Measurements from ENCODE around the gene PCDHGC3.

Gene PCDHGC3

DNA sequence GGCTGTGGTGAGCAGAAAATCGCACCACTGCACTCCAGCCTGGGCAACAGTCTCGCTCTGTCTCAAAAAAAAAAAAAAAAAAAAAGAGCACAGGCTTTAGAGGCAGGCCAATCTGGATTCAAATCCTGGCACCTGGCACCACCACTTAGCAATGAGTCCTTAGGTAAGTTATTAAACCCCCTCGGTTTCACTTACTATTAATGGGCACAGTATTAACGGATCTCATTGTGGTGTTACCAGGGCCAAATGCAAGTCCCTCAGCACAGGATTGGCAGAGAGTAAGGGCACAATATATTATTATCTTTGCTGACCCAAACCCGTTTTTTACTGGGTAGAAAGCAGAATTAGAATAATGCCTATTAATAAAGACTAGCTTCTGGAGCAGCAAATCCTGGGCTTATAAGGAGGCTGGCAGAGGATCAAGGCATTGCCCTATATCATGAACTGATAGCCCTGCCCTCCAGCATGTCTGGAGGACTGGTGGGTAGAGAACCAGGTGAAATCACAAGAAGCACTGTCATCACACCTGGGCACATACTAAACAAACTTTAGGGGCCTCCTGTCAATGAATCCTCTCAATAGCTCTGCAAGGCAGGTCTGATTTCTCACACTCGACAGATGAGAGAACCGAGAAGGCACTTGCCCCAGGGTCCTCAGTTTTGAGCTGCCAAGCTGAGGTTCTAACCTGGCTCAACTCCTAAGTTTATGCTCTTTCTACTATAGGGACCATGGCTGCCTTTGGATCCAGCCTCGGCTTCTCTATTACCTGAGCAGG is 30.8 kb downstream of the PCDHGC3 start:
- in situ Hi-C loops (cut with HindIII; ENCODE audit: low sequenced_read_pairs): loop anchor here (25.0 kb wide), 1 partner anchor 169 kb away; the partner anchor contains the start of genes PCDHGA1, PCDHGA2 and PCDHGA3

DNA sequence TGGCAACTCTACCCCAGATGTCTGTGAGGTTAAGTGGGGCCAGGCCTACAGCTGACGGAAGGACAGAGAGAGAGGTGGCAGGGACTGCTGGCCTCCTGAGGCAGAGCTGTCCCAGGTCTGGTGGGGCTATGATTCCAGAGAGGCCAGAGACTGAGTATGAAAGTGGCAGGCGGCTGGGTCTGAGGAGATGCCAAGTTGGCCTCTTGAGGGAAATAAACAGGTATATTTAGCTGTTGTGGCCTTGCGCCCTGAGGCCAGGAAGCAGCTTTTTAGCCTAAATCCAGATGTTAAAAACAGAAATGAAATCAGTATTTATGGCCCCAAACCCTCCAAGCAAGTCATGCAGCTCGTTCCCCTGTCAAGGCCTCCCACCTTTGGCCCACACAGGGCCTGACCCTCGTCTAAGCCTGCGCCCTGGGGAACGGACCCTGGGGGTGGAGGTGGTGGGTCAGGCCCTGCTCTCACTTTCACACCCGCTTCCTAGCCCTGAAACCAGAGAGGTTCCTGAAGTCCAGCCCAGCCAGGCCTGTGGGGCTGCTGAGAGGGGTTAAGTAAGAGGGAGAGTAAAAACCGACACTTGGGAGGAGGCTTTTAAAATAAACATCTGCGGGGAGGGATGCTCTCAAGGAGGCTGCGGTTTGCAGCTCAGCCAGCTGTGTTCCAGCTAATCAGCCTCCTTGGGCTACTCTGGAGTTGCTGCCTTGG is 31.8 kb downstream of the PCDHGC3 start:
- in situ Hi-C loops (cut with HindIII; ENCODE audit: low sequenced_read_pairs): loop anchor here (25.0 kb wide), 1 partner anchor 170 kb away; the partner anchor contains the start of genes PCDHGA1, PCDHGA2 and PCDHGA3

- in situ Hi-C loops (cut with HindIII; ENCODE audit: low sequenced_read_pairs): loop anchor here (25.0 kb wide), 1 partner anchor 171 kb away; the partner anchor contains the start of genes PCDHGA1, PCDHGA2 and PCDHGA3
Observed at GRCh38 chr5:141508440-141508797, 32.7 kb downstream of the PCDHGC3 start.

DNA sequence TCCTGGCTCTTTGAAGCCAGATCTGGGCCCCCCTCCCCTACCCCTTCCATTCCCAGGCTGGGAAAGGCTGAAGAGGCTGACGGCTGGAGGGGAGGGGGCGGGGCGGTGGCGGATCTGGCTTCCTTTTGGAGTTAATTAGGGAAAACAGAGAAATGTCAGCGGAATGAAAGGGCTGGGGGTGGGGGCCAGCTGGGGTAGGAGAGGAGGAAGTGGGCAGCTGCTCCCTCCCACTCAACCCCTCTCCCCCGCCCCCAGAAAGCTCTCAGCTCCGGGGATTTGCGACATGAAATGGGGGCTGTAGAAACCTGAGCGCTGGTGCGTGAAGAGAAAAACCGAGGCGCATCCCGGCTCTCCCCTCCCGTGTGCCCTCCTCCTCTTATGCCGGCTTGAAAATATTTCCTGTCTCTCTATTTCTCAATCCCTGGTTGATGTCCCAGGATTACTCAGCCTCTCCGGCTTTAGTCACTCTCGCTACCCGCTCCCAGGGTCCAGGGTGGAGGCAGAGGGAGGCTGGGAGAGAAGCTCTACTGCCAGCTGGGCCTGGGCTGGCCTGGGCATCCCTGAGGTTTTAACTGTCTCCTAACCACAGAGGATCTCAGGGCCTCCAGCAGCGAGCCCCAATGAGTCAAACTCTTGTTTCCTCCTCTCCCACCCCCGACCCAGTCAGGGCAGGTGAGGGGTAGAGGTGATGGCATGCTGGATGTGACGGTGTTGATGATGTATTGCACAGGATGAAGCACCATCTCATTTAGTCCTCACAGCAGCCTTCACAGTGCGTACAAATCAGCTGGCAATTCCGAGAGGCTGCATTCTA is 33.2 kb downstream of the PCDHGC3 start:
- in situ Hi-C loops (cut with HindIII; ENCODE audit: low sequenced_read_pairs): loop anchor here (25.0 kb wide), 1 partner anchor 172 kb away; the partner anchor contains the start of genes PCDHGA1, PCDHGA2 and PCDHGA3

DNA sequence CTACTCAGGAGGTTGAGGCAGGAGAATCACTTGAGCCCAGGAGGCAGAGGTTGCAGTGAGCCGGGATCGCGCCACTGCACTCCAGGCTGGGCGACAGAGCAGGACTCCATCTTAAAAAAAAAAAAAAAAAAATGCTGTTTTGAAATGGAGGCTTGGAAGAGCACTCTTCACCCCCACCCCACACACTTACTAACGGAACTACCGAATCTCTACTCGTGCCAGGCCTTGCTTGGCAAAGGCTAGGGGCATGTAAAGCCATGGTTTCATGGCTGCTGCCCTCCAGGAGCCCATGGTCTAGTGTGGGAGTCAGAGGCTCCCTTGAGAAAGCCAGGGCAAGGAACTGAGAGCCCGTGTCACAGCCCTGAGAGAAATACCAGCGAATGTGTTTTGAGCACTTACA is 34.4 kb downstream of the PCDHGC3 start:
- in situ Hi-C loops (cut with HindIII; ENCODE audit: low sequenced_read_pairs): loop anchor here (25.0 kb wide), 1 partner anchor 173 kb away; the partner anchor contains the start of genes PCDHGA1, PCDHGA2 and PCDHGA3

DNA sequence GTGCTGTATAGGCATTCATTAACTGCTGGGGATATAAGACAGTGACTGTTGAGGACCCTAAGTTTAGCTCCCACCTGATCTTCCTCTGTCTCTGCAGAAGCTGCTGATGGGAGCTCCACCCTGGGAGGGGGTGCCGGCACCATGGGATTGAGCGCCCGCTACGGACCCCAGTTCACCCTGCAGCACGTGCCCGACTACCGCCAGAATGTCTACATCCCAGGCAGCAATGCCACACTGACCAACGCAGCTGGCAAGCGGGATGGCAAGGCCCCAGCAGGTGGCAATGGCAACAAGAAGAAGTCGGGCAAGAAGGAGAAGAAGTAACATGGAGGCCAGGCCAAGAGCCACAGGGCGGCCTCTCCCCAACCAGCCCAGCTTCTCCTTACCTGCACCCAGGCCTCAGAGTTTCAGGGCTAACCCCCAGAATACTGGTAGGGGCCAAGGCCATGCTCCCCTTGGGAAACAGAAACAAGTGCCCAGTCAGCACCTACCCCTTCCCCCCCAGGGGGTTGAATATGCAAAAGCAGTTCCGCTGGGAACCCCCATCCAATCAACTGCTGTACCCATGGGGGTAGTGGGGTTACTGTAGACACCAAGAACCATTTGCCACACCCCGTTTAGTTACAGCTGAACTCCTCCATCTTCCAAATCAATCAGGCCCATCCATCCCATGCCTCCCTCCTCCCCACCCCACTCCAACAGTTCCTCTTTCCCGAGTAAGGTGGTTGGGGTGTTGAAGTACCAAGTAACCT is 35.3 kb downstream of the PCDHGC3 start:
- in situ Hi-C loops (cut with HindIII; ENCODE audit: low sequenced_read_pairs): loop anchor here (25.0 kb wide), 1 partner anchor 174 kb away; the partner anchor contains the start of genes PCDHGA1, PCDHGA2 and PCDHGA3

- in situ Hi-C loops (cut with HindIII; ENCODE audit: low sequenced_read_pairs): loop anchor here (25.0 kb wide), 1 partner anchor 175 kb away; the partner anchor contains the start of genes PCDHGA1, PCDHGA2 and PCDHGA3
Observed at GRCh38 chr5:141511771-141512325, 36.1 kb downstream of the PCDHGC3 start.

GRCh38 chr5:141512390-141512910 is 36.7 kb downstream of the PCDHGC3 start:
- in situ Hi-C loops (cut with HindIII; ENCODE audit: low sequenced_read_pairs): loop anchor here (25.0 kb wide), 1 partner anchor 175 kb away; the partner anchor contains the start of genes PCDHGA1, PCDHGA2 and PCDHGA3

DNA sequence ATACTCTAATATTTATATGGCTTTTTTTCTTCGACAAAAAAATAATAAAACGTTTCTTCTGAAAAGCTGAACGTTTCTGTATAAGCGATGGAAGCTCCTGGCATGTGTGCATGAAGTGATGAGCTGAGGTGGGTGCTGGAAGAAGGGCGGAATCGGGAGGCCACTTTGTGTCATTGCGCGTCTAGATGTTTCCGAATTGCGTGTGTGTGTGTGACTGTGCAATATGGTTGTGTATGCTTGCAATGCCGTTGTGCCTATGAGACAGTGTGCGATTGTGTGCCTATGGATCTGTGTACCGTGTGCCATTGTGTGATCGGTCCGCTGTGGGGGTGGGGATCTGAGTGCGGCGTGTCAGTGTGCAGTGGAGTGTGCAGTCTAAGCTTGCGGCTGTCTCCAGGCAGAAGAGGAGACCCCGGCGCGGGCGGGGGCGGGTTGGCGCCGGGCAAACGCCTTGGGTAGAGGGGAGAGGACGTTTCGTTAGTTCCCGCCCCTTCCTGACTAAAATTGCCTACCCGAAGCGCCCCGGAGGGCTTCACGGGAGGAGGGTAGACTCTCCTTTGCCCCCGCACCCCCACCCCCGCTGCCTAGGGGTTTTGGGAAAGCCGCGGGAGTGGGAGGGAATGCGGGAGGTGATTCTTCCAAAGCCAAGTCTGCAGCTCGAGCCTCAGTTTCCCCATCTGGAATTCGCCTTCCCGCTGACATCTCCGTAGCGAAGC is 37.3 kb downstream of the PCDHGC3 start:
- in situ Hi-C loops (cut with HindIII; ENCODE audit: low sequenced_read_pairs): loop anchor here (25.0 kb wide), 1 partner anchor 176 kb away; the partner anchor contains the start of genes PCDHGA1, PCDHGA2 and PCDHGA3

GRCh38 chr5:141513627-141514329 is 38.0 kb downstream of the PCDHGC3 start:
- in situ Hi-C loops (cut with HindIII; ENCODE audit: low sequenced_read_pairs): loop anchor here (25.0 kb wide), 1 partner anchor 176 kb away; the partner anchor contains the start of genes PCDHGA1, PCDHGA2 and PCDHGA3

DNA sequence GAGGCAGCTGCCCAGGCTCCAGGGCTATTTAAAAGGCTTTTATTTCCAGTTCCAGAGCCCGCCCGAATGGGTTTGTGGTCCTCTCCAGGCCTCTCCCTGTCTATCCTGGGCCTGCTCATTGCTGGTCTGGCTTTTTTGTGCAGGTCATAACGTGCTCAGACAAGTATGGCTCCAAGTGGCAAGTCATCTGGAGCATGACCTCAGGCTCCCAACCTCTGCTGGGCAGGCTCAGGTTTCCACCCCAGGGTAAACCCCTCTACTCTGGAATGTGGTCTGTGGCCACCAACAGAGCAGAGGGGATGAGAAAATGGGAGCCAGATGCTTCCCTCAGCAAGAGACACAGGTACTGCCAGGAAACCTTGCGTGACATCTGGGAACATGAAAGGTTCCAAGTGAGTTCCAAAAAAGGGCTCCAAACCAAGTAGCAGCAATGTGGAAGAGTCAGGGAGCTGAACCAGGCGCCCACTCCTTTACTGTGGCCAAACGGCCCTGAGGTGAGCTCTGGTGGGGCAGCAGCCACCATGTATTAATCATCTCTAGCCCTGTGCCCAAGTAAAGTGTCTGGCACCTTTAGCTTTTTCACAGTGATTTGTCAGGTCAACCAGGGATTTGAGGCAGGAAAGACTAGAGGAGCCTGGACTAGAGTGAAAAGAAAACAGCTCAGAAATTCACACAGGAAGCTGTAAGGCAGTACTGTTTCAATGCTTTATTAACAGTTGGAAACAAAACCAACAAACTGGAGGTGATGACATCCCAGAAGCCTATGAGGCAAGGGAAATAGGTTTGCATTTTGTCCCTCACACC is 38.8 kb downstream of the PCDHGC3 start:
- in situ Hi-C loops (cut with HindIII; ENCODE audit: low sequenced_read_pairs): loop anchor here (25.0 kb wide), 1 partner anchor 177 kb away; the partner anchor contains the start of genes PCDHGA1, PCDHGA2 and PCDHGA3

GRCh38 chr5:141515141-141515540 is 39.4 kb downstream of the PCDHGC3 start:
- in situ Hi-C loops (cut with HindIII; ENCODE audit: low sequenced_read_pairs): loop anchor here (25.0 kb wide), 1 partner anchor 178 kb away; the partner anchor contains the start of genes PCDHGA1, PCDHGA2 and PCDHGA3

DNA sequence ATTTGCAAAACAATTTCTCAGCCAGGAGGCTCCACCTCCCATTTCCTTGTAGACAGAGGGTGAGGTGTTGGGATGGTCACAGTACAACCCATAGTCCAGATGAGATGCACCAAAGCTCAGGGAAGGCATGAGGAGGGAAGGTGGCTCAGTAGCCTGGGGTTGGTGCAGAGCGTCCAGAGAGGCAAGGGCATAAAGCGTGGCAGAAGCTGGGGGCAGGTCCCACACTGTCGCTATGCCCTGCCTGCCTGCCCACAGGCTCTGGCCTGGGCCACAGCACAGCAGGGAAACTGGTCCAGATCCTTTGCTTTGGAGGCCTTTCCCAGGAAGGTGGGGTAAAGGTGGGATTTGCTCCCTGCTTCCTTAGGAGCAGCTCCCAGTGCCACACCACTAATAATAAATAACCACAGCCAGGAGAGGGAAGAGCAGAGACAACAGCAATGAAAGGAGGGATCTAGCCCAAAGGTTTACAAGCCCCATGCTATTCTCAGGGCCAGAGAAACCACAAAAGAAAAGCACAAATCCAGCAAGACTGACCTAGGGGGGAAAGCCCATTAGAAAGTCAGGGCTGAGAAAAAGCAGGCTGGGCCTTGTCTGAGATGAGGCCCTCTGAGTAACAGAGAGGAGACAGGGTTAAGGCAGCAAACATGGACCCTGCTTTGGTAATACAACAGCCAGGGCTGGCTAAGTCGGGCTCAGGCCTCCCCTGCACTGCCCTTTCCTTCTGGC is 40.3 kb downstream of the PCDHGC3 start:
- in situ Hi-C loops (cut with HindIII; ENCODE audit: low sequenced_read_pairs): loop anchor here (25.0 kb wide), 1 partner anchor 179 kb away; the partner anchor contains the start of genes PCDHGA1, PCDHGA2 and PCDHGA3

DNA sequence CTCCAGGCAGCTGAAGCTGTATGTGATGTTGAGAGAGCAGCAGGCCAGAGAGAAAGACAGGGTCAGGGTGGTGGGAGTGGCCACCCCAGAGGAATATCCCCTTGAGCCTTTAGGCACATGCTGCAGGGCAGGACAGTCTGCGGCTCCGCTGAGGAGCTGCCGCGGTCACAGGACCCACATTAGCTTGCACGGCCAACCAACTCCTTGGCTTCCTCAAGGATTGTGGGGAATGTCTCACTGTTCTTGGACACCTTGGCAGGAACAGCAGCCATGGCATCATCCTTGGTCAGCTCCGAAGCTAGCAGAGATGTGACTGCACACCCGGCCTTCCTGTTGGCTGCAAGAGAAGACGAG is 40.9 kb downstream of the PCDHGC3 start:
- in situ Hi-C loops (cut with HindIII; ENCODE audit: low sequenced_read_pairs): loop anchor here (25.0 kb wide), 1 partner anchor 179 kb away; the partner anchor contains the start of genes PCDHGA1, PCDHGA2 and PCDHGA3

- in situ Hi-C loops (cut with HindIII; ENCODE audit: low sequenced_read_pairs): loop anchor here (25.0 kb wide), 1 partner anchor 180 kb away; the partner anchor contains the start of genes PCDHGA1, PCDHGA2 and PCDHGA3
Observed at GRCh38 chr5:141517312-141517711, 41.5 kb downstream of the PCDHGC3 start.

Measured in DLD1 (cell line).